Measurements from ENCODE around the gene ZNF782.
"Not testable (repeated sequence)": the region's sequence is repeated elsewhere in the genome, so short reads cannot be mapped to it uniquely, and the experiment has no call there.

Gene ZNF782

GRCh38 chr9:96853781-96854650 is at the start of gene ZNF782:
Gene ZNF782 (minus strand): TSS chr9:96854514. CDS start chr9:96851961, 2,553 bp downstream.
- DNase-seq (ENCODE audit: low read depth, low spot score), result peak; percentile 93

GRCh38 chr9:96900010-96900409 is 45.7 kb upstream of the ZNF782 start:
- not testable (repeated sequence) for DNase-seq (ENCODE audit: low read depth, low spot score)

- no peak for DNase-seq (ENCODE audit: low read depth, low spot score)
These were observed 37.8 kb upstream of the ZNF782 start for GRCh38 chr9:96892131-96892530.

GRCh38 chr9:96888591-96888990 is 34.3 kb upstream of the ZNF782 start:
- DNase-seq (ENCODE audit: low read depth, low spot score), result no peak

- DNase-seq (ENCODE audit: low read depth, low spot score), result no peak
These were observed 31.1 kb upstream of the ZNF782 start for GRCh38 chr9:96885424-96885823.

GRCh38 chr9:96884443-96884842 is 30.1 kb upstream of the ZNF782 start:
- DNase-seq (ENCODE audit: low read depth, low spot score), result no peak

- no peak for DNase-seq (ENCODE audit: low read depth, low spot score)
These were observed 29.6 kb upstream of the ZNF782 start for GRCh38 chr9:96883922-96884321.

GRCh38 chr9:96877269-96877668 is 23.0 kb upstream of the ZNF782 start:
- no peak for DNase-seq (ENCODE audit: low read depth, low spot score)

GRCh38 chr9:96875461-96876142 is 21.3 kb upstream of the ZNF782 start:
- peak; percentile 98 for DNase-seq (ENCODE audit: low read depth, low spot score)

GRCh38 chr9:96874947-96875460 is 20.7 kb upstream of the ZNF782 start:
- DNase-seq (ENCODE audit: low read depth, low spot score), result no peak

GRCh38 chr9:96874201-96874785 is 20.0 kb upstream of the ZNF782 start:
- DNase-seq (ENCODE audit: low read depth, low spot score), result no peak

GRCh38 chr9:96871176-96871575 is 16.9 kb upstream of the ZNF782 start:
- DNase-seq (ENCODE audit: low read depth, low spot score), result no peak

GRCh38 chr9:96868709-96869108 is 14.4 kb upstream of the ZNF782 start:
- DNase-seq (ENCODE audit: low read depth, low spot score), result no peak

- DNase-seq (ENCODE audit: low read depth, low spot score), result no peak
These were observed 12.9 kb upstream of the ZNF782 start for GRCh38 chr9:96867079-96867804.

GRCh38 chr9:96865240-96865639 is 10.9 kb upstream of the ZNF782 start:
- not testable (repeated sequence) for DNase-seq (ENCODE audit: low read depth, low spot score)

GRCh38 chr9:96859461-96860198 is 5.3 kb upstream of the ZNF782 start:
- DNase-seq (ENCODE audit: low read depth, low spot score), result no peak

- DNase-seq (ENCODE audit: low read depth, low spot score), result no peak
These were observed 4.4 kb upstream of the ZNF782 start for GRCh38 chr9:96858670-96859069.

GRCh38 chr9:96858018-96858573 is 3.8 kb upstream of the ZNF782 start:
- DNase-seq (ENCODE audit: low read depth, low spot score), result no peak

- no peak for DNase-seq (ENCODE audit: low read depth, low spot score)
These were observed 2.3 kb upstream of the ZNF782 start for GRCh38 chr9:96856363-96857286.

Measured in iPS DF 19.7 (cell line).